CD4-positive, alpha-beta T cell treated with Interferon alpha-2 for 1 hour (primary cell): Measurements from ENCODE around the gene MAPK8.

Source experiments
- DNase-seq, 2 donors: peaks; one replicate each; pipeline ENCODE4 v3.0.0-alpha.2; 2020 to 2022

MAPK8 gene

DNA sequence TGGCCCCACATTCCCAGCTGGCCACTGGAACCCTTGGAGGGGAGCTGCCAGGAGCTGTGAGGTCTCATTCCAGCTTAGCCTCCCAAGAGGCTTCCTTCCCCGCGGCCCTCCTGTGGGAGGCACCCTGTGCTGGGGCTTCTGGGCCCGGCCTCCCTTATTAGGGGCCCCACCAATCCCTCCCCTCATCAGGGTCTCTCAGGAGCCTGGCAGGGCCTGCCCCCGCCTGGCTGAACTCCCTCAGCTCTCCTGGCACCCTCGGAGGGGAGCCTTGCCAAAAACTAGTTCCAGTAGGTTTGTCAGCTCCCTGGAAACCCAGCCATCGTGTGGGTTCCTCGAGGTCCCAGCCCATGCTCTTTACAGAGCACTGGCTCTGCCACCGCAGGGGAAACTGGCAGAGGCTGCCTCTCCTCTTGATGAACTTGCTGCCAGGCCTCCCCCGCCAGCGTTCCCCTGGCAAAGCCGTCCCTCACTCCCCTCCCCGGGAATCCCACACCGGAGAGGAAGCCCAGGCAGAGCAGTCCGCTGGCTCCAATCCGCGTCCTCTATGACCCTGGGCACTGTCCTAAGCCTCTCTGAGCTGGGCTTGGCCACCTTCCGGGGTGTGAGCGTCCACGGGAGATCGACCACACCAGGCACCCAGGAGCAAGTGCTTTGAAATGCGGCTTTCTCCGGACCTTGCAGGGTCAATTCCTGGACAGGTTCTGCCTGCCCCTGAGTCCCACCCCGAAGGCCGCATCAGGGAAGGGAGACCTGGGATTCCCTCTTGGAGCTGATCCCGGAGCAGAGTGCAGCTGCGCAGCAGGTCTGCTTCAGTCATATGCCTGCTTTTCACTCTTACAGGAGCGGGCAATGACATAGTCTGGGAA lies 158.6 kb downstream of the MAPK8 start:
- DNase-seq = no peak

DNA sequence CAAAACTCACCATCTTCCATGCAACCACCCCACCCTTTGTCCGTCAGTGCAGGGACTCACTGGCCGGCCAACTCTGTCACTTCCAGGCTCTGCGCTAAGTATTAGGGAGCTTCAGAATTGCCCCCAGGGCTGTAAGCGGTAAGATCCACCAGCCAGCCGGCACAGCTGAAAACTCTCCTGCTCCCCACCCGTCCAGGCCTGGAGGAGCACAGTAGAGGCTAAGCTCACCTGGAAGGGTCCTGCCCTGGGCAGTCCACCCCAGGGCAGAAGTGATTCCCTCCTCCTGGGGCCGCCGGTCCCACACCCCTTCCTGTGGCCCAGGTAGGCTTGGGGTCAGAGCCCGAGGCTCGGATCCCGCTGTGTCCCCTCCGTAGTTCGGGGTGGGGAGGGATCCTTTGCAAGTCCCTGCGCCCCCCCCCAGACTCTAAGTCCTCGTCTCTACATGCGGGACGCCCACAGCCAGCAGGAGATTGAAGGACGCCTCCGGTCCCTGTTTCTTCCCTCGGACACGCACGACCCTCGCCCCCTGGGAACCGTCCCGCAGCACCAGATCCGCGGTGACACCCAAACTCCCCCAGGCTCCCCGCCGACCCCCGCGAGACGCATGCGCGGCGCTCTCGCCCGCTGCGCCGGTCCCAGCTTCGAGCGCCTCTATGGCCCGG lies 159.5 kb downstream of the MAPK8 start:
- DNase-seq = no peak

DNA sequence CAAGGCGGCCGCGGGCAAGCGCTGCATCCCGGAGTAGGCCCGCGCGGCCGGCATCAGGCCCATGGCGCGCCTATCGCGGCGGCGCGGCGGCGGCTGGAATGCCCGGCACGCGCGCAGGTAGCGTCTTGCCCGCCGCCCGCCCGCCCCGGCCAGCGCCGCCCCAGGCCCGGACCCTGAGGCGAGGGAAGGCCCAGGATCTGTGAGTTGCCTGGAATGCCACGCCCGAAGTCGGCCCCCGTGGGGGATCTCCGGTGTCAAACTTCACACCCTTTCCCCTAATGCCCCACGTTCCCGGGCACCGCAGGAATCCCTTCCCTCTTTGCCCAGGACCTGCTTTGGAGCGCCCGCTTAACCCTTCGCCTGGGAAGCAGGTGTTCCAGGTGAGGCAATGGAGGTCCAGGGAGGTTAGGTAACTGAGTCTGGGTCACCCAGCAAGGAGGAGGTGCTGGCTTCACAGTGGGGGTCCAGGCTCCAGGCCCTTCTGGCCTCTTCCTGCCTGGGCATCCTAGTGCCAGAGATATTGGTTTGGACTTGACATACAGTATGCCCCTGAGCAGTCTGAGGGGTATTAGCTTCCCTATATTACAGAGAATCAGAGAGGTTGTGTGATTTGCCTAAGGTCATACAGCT lies 160.2 kb downstream of the MAPK8 start:
- DNase-seq = no peak

DNA sequence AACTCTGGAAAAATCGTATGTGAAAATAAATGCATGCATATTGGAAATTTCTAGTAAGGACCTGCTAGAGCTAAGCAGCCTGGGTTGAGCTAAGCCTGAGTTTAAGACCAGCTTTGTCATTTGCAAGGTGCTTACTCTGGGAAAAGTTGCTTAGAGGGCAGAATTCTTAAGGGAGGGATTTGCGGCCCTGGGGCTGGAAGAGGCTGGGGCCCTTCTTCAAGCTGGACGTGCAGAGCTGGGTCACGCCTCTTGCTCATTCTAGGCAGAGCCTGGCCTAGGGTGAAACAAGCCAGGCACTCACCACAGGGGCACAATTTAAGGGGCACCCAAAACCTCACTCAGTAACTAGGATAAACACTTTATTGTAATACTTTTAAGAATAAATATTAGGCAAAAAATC lies 161.2 kb downstream of the MAPK8 start:
- DNase-seq = no peak

DNA sequence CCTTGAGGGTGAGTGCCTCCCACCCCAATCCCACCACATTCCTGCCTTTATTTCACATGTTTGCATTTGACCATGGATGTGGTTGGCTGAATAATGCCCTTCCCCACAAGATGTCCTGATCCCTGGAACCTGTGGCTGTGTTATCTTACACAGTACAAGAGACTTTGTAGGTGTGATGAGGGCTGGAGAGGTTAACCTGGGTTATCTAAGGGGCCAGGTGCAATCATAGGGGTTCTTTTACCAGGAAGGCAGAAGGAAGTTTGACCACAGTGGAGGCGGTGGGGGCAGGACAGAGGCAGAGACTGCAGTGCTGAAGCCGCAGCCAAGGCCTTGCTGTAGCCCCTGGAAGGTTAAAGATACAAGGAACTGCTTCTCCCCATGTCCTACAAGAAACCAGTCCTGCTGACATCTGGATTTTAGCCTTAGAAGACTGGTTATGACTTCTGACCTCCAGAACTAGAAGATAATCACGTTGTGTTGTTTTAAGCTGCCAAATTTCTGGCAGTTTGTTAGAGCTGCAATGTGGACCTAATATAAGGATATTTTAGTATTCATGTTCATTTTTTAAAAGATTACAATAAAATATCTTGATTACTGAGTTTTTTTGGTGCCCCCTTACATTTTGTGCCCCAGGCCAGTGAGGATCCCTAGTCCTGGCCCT lies 161.8 kb downstream of the MAPK8 start:
- DNase-seq = no peak

DNA sequence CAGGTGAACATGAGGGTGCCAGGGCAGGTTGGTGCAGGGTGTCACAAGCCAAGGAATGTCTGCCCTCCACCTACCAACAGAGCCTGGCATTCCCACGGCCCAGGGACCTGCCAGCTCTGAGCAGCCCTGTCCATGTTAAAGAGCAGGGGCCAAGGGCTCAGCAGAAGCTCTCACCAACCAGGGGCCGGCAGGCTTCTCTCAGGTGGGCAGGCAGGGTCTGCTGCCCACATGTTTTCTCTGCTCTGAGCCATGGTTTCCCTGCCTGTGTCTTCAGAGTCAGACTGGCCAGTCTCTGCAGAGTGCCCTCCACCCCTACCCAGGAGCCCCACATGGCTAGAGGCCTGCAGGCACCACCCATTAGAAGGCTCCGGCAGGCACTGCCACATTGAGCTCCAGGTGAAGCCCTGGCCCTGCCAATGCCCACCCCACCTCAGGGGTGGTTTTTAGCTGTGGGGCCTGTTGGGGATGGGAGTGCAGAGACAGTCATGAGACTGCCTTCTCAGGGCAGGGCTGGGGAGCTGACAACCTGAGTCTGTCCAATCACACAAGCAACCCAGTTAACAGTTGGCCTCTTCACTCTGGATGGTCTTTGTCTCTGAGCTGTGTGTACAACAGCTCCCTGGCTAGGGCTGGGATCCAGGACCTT lies 162.5 kb downstream of the MAPK8 start:
- no peak for DNase-seq

DNA sequence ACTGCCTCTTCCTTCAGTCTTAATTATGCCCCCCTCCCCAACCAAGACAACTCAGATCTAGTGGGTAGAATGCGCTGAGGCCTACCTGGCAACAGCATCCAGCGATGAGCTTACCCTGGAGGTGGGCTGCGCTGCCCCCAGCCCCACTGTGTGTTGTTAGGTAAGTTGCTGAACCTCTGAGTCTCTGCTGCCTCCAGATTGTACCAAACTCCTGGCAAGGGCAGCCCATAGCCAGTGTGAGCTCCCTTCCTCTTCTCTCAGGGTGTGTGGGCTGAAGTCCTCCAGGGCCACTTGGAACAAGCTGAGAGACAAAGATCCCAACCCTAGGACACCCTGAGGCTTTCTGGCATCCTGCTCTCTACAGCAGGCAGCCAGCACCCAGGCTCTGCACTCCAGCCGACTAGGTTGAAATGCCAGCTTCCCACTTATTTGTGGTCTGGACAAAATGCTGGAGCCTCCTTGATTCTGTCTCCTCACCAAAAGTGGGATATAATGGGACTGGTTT lies 163.1 kb downstream of the MAPK8 start:
- no peak for DNase-seq

DNA sequence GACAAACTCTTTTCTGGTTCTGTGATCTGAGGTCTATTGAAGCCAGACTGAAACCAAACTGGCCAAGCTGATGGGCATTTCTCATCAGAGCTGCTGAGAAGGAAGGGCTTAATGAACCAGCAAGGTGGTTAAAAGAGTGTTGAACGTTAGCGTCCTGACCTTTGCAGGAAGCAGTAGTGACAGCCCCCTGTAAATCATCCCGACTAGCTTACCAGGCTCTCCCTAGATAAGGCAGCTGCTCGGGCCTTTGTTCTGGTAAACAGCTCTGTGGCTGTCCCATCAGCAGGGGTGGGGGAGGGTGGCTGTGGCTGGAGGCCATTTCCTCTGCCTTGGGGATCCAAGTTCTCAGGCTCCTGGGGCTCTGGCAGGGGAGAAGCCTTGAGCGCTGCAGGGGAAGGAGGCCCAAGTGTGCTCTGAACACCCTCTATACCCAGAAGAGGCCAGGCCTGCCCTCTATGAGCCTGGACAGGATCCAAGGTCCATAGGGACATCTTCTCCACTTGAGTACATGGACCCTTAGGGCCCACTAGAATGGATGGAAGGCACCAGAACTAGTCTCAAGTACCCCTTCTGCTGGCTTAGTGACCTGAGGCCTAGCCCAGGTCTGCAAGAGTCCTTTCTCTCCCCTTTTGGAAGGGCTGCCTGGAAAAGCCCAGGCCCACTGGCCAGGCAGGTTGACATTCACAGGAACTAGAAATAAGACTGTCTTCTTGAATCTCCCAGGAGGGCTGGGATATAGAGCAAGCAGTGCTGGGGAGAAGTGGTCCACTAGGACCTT lies 163.8 kb downstream of the MAPK8 start:
- DNase-seq = no peak

DNA sequence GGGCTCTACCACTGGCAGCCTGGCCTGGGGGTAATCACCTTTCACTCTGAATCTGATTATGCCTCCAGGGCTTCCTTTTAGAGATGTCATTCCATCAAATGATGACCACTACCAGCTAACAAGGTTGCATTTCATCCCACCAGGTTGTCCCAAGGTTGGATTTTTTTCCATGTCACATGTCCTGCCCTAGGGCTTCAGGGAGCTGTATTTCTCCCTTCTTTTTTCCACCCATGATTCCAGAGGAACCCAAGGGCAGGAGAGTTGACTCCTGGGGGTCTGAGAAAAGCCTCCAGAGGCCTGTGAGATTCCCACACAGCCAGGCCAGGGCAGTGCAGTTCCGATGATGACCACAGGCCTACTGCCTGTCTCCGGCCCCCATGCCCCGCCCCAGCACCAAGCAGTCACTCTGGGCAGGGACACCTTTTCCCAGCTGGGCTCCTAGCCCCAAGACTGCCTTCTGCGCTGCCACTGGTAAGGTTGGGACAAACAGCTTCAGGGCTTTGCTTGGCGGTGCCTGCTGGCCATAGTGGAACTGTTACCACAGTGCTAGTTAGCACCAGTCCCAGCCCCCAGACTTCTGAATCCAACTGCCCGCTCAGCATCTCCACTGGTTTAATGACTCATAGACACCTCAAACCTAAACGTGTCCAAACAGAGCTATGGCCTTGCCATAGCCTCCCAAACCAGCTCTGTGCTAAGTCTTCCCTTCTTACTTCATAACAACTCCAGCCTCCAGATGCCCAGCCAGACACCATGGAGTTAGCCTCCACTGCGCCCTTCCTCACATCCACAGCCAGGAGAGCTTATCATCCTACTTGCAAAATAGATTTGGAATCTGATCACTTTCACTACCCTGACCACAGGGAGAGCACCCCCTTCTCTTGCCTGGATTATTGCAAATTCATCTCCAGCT lies 164.7 kb downstream of the MAPK8 start:
- DNase-seq = no peak

DNA sequence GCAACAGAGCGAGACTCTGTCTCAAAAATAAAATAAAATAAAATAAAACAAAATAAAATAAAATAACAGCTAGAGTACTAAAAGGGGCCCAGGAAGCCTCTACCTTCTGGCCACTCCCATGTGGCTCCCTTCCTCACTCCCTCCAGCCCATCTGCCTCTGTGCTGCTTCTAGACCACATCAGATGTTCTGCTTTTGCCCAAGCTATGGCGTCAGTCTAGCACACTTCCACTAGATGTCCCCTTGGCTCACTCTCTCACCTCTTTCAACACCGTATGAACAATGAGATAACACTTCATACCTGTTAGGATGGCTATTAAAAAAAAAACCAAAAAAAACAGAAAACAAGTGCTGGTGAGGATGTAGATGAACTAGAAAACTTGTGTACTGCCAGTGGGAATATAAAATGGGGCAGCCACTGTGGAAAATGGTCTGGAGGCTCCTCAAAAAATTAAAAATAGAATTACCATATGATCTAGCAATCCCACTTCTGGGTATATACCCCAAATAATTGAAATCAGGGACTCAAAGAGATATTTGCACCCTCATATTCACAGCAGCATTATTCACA lies 166.1 kb downstream of the MAPK8 start:
- no peak for DNase-seq

DNA sequence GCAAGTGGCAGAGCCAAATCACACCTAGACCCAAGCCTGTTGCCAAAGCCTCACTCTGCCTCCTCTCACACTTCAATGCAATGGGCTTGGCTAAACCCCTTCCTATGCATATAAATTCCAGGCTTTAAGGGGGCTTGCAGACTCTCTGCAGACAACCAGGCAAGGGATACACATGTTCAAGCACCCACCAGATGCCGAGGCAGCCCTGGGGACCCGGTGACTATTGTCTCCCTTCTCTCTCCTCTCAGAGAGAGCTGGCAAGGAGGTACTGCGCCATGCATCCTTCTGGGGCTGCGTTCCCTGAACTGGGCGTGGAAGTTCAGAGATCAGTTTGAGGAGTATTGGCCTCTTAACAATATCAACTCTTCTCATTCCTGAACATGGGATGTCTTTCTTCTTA lies 167.2 kb downstream of the MAPK8 start:
- DNase-seq = no peak

DNA sequence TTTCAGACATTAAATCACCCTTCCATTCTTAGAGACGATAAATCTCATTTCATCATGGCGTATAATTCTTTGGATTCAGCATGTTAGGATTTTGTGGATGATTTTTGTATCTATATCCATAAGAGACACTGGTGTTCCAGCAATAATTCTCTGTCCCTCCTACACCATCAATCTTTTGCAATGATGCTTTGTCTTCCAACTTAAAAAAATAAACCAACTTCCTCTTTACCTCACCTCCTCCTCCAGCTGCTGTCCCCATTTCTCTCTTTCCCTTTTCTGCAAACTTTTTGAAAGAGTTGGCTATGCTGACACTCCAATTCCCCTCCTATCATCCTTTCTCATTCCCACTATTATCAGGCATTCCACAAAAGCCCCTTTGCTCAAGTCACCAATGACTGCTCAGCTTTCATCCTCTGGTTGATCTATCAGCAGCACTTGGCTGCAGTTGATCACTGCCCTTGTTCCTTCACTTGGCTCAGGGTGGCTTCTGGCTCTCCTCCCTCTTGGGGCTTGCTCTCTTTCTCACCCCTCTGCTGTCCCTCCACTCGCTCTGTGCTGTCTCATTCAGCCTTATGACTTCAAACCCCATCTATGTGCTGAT lies 168.4 kb downstream of the MAPK8 start:
- no peak for DNase-seq

DNA sequence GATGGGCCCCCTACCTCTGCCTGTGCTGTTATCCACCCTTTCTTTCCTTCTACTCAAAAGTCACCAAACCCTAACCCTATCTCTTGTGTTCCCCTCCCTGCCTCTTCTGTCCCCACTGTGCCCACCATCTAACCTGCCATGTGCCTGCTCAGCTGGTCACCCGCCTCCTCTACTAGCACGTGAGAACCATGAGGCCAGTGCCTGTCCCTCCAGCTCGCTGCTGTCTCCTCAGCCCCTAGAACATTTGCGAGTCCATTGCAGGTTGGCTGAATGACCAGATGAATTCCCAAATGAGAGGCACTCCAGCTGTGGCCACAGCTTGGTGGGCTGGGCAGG lies 169.4 kb downstream of the MAPK8 start:
- DNase-seq = no peak

DNA sequence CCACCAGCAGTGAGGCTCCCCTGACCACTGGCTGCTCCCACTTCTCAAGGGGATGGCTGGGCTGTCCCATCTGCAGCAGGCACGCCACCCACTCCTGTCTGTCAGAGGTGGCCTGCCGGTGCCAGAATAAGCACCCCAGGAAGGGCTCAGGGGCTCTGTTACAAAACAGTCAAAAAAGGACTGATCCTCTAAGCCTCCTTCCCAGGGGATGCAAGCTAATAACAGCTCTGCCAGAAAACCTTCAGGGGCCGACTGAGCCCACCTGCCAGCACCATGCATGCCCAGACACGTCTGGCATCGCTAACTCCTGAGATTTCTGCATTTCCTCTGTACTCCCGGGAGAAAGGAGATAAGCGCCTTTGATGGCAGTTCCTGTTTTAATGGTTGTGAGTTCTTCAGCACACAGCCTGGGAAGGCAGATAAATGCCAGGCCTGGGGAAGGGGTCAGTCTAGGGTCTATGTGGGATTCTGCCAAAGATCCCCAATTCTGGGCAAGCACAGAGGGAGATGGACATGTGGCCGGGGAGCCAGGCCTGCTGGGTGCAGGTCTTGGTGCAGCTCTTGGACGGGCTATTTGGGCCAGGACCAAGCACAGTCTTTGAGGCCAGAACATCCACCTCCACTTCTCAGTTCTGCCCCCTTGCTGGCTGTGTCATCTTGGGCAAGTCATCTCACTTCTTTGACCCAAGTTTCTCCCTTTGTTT lies 170.0 kb downstream of the MAPK8 start:
- DNase-seq = no peak

DNA sequence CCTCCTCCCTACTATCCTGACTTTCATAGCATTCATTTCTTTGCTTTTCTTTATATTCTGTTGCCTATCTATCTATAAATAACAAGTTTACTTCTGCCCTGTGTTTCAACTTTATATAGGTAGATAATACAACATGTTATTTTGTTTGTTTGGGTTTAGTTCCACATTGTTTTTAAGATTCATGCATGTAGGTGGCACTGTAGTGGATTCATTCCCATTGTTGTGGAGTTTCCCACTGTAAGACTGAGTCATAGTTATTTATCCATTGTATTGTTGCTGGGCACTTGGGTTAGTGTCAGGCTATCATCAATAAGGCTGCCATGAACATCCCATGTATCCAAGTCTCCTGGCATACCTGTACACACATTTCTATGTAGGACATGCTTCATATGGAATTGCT lies 170.7 kb downstream of the MAPK8 start:
- no peak for DNase-seq

DNA sequence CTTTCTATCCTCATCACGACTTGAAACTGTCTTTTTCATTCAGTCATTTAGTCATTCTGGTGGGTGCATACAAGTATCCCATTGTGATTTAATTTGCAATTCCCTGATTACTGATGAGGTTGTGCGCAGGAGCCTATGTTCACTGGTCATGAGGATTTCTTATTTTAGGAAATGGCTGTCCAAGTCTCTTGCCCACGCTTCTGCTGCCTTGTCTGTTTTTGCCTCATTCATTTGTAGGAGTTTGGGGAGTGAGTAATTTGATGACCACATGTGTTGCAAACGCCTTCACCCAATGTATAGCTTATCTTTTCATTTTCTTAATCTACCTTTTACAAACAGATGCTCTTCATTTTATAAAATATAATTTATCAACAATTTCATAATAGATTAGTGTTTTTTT lies 171.1 kb downstream of the MAPK8 start:
- no peak for DNase-seq

DNA sequence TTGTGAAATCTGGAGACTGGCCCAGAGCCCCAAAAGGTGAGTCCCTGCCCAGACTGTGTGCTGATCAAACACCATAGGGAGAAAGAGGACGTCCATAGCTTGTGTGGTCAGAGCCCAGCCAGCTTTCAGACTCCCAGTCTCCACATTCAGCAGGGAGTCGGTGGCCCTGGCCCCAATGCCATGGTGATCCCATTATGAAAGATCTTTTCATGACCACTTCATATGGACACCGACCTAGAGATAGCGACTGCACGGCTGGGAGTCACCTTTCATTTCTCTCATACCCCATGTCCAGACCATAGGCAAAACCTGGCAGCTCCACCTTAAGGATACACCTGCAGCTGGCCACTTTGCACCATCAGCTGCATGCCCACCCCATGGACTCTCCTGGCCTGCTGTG lies 172.0 kb downstream of the MAPK8 start:
- no peak for DNase-seq

DNA sequence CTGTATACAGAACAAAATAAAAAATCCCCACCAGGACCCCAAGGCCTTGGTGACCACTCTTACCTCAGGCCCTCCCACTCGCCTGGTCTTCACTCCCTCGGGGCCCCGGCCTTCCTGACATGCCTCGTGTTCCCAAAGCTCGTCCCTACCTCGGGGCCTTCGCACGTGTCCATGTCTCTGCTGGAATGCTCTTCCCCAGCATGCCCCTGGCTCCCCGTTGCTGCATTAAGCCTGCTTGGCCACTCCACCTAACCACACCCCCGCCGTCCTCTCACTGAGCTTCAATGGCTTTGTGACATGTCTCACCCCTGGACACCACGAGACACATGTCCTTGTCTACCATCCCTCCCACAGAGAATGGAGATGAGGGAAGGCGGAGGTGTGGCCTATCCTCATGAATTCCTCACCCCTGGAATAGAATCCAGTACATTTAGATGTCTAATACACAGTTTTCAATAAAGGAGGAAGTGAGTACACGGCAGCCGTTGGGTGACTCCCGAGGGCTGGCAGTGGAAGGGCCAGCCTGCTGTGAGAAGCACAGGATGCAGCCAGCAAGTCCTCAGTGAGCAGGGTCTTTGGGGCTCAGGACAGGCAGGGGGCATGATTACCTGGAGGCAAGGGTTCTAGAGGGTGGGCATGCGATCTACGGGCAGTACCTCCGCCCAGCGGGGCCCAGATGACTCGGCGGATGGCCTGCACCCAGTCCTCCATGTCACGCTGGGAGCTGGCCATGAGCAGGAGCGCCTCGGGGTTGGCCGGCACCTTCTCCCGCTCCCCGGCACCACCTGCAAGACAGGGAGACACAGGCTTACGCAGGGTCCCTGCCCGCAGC lies 172.7 kb downstream of the MAPK8 start:
- DNase-seq = no peak
